SK-N-SH (cell line): ENCODE measurements around the gene HDLBP.

ENCODE experiments used
- EZH2phosphoT487 ChIP-seq: fragments of 200-600 bp; sonication (generic); IDR thresholded peaks from 2 replicates; pipeline ENCODE4 v1.6.1; 2017; ENCODE audit warnings: low read depth, mixed run types, mild to moderate bottlenecking, antibody characterized with exemption, moderate library complexity, borderline replicate concordance
- FOSL2 ChIP-seq: IDR thresholded peaks from 2 replicates; pipeline ENCODE4 v1.4.0; 2012; ENCODE audit warnings: low read depth, mild to moderate bottlenecking, moderate library complexity, borderline replicate concordance
- JUND ChIP-seq: IDR thresholded peaks from 2 replicates; pipeline ENCODE4 v1.4.0; 2012
- MXI1 ChIP-seq: IDR thresholded peaks from 2 replicates; pipeline ENCODE4 v1.6.1; 2012; ENCODE audit warnings: mild to moderate bottlenecking, low read depth, low read length, improper control_type of control experiment
- RCOR1 ChIP-seq: fragments of 150-350 bp; IDR thresholded peaks from 2 replicates; pipeline ENCODE4 v1.6.1; 2017; ENCODE audit warnings: antibody characterized with exemption, low read length
- REST ChIP-seq: IDR thresholded peaks from 2 replicates; pipeline ENCODE4 v1.6.1; 2012; ENCODE audit warnings: mild to moderate bottlenecking, low read depth, low read length, moderate library complexity
- RFX5 ChIP-seq: IDR thresholded peaks from 2 replicates; pipeline ENCODE4 v1.6.1; 2012; ENCODE audit warnings: mild to moderate bottlenecking, improper control_type of control experiment, low read length
- SMC3 ChIP-seq: IDR thresholded peaks from 2 replicates; pipeline ENCODE4 v1.6.1; 2012; ENCODE audit warnings: low read depth, low read length, improper control_type of control experiment
- TEAD4 ChIP-seq: IDR thresholded peaks from 2 replicates; pipeline ENCODE4 v1.4.0; 2012; ENCODE audit warnings: mild to moderate bottlenecking, borderline replicate concordance; ENCODE audit not compliant: insufficient read depth
- TF ChIP-seq, protein P1 (sequence below): fragments of 200-600 bp; sonication (generic); IDR thresholded peaks from 2 replicates; pipeline ENCODE4 v1.6.1; 2017; ENCODE audit warnings: antibody characterized with exemption, mild to moderate bottlenecking, moderate library complexity

- TF ChIP-seq JUND = no peak
- TF ChIP-seq MXI1 = no peak
- no peak for TF ChIP-seq SMC3
- TF ChIP-seq, protein P1, sequence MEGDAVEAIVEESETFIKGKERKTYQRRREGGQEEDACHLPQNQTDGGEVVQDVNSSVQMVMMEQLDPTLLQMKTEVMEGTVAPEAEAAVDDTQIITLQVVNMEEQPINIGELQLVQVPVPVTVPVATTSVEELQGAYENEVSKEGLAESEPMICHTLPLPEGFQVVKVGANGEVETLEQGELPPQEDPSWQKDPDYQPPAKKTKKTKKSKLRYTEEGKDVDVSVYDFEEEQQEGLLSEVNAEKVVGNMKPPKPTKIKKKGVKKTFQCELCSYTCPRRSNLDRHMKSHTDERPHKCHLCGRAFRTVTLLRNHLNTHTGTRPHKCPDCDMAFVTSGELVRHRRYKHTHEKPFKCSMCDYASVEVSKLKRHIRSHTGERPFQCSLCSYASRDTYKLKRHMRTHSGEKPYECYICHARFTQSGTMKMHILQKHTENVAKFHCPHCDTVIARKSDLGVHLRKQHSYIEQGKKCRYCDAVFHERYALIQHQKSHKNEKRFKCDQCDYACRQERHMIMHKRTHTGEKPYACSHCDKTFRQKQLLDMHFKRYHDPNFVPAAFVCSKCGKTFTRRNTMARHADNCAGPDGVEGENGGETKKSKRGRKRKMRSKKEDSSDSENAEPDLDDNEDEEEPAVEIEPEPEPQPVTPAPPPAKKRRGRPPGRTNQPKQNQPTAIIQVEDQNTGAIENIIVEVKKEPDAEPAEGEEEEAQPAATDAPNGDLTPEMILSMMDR = no peak
- TF ChIP-seq EZH2phosphoT487 = no peak
- no peak for TF ChIP-seq RCOR1
- no peak for TF ChIP-seq FOSL2
- no peak for TF ChIP-seq TEAD4
- TF ChIP-seq RFX5 = no peak
- no peak for TF ChIP-seq REST
Measured at GRCh38 chr2:241308832-241309500, 6.5 kb downstream of the HDLBP start.
